HG02973 (cell line): ENCODE results near the gene STPG4.
"Not testable (repeated sequence)": the region's sequence is repeated elsewhere in the genome, so short reads cannot be mapped to it uniquely, and the experiment has no call there.

Experiments
- ATAC-seq: cut with Tn5 transposase; IDR thresholded peaks from one replicate; pipeline ENCODE4 v1.9.1; 2021; ENCODE audit warnings: moderate library complexity; ENCODE audit not compliant: unreplicated experiment

STPG4 gene

DNA sequence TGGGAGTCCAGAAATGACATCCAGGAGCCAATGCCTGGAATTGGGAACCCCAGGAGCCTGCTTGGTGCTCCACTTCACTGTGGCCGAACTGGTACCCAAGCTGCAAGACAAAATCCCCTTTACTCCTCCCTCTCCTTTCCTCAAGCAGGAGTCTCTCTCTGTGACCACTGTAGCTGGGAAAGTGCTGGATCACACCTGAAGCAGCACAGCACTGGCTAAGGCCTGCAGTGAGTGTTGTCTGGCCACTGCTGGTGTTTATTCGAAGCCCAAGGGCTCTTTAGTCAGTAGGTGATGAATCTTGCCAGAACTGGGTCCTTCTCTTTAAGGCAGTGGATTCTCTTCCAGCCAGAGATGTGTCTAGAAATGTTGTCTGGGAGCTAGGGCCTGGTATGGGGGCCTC lies 26.4 kb downstream of the STPG4 start:
- ATAC-seq = no peak

DNA sequence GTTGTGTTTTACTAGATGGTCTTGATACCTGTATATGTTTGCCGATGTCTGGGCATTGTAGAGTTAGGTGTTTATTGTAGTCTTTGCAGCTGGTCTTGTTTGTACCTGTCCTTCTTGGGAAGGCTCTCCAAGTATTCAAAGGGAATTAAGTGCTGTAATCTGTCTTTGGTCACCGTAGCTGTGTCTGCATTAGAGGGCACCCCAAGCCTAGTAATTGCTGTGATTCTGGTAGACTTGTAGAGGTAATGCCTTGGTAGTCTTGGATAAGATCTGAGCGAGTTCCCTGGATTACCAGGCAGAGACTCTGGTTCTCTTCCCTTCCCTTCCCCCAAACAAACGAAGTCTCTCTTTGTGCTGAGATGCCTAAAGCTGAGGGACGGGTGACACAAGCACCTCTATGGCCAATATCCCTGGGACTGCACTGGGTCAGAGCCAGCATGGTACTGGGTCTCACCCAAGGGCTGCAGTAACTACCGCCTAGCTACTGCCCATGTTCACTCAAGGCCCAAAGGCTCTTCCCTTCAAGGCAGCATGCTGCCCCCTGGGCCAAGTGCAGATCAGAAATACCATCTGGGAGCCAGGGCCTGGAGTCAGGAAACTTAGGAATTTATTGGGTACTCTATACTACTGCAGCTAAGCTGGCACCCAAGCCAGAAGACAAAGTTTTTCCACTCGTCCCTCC lies 27.1 kb downstream of the STPG4 start:
- ATAC-seq = no peak

DNA sequence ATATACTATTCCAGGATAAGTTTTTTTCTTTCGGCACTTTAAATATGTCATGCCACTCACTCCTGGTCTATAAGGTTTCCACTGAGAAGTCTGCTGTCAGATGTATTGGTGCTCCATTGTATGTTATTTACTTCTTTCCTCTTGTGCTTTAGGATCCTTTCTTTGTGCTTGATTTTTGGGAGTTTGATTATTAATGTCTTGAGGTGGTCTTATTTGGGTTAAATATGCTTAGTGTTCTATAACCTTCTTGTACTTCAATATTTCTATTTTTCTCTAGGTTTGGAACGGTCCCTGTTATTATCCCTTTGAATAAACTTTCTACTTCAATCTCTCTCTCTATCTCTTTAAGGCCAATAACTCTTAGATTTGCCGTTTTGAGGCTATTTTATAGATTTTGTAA lies 28.3 kb downstream of the STPG4 start:
- no peak for ATAC-seq

DNA sequence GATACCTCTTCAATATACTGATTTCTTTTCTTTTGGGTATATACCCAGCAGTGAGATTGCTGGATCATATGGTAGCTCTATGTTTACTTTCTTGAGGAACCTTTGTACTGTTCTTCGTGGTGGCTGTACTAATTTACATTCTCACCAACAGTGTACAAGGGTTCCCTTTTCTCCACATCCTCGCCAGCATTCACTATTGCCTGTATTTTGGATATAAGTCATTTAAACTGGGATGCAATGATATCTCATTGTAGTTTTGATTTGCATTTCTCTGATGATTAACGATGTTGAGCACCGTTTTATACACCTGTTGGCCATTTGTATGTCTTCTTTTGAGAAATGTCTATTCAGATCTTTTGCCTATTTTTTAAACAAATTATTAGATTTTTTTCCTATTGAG lies 30.4 kb downstream of the STPG4 start:
- not testable (repeated sequence) for ATAC-seq

DNA sequence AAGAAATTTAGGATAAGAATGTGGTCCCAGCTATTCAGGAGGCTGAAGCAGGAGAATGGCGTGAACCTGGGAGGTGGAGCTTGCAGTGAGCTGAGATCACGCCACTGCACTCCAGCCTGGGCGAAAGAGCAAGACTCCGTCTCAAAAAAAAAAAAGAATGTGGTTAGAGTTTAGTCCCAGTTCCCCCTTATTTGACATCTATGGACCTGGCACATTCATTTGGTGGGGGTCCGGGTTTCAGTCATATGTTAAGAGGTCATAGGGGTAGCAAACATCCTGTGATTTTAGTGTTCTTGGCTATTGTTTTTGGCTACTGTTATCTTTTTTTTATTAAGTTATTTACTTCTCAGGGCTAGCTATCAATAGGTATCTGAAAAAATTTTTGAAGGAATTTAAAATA lies 34.7 kb downstream of the STPG4 start:
- not testable (repeated sequence) for ATAC-seq

DNA sequence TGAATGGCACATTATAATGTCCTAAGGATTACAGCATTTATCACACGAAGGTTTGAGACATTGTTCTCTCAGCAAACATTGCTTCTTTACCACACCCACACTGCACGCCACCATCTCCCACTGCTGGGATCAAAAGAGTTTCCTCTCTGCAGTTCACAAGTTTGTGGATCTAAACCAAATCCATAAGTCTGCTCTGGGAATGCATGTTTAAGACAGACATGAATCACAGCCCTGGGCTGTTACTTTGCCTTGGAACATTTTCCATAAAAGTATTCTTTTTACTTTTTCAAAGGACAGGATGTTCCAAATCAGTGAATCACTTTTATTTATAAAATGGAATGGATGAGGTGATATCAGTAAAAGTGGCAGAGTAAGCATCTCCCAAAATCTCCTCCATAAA lies 36.1 kb downstream of the STPG4 start:
- ATAC-seq = no peak

DNA sequence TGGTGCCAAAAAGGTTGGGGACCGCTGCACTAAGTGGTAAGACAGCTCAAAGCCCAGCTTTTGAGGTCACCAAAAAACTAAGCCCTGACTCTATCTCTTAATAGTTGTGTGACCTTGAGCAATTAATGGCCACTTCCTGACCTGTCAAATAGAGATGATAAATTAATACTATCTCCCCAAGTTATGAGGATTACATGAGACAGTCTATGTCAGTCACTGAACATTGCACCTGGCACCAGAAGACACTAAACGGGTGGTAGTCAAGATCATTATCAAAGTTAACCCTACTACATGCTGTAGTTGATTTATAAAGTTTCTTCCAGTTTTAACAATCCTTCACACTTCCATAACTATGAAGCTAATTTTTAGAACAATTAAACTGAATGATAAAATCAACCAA lies 36.5 kb downstream of the STPG4 start:
- no peak for ATAC-seq

DNA sequence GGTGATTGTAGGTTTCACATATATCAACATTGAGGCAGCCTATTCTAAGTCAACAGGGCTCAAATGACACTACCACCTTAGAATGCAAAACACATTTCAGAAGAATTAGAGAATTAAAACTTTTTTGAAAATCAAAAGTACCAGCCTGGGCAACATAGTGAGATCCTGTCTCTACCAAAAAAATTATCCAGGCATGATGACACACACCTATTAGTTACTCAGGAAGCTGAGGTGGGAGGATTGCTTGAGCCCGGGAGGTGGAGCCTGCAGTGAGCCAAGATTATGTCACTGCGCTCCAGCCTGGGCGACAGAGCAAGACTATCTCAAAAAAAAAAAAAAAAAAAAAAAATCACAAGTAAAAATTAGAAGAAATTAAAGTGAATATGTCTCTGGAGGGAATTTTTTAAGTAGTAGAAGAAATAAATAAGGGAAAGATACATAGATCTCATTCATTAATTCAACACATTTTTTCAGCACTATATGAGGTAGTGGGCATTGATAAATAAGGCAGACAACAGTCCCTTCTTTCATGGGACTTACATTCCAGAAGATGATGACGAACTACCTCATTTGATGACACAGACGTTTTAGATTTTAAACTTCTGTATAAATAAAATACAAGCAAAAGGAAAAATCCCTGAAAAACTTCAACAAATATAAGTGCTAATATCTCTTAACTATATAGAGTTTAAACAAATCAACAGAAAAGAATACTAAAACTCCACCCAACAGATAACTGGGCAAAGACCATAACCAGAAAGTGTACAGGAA lies 42.3 kb downstream of the STPG4 start:
- no peak for ATAC-seq

DNA sequence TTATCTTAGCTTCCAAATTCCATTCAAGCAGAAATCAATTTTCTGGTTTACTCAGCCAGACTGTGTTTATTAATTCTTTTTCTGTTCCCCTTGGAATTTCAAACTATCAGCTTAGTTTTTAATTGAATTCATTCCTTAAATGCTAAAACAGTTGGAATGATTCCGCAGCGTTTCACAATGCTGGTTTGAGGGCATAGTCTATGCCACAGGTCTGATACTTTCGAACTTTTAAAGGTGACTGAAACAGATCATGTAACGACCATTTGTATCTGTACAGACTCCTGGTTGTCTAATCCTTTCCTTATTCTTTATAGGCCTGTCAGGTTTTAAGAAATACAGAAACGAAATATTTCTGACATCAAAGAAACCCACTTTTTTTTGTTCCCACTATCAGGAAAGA lies 45.4 kb downstream of the STPG4 start:
- ATAC-seq = no peak

DNA sequence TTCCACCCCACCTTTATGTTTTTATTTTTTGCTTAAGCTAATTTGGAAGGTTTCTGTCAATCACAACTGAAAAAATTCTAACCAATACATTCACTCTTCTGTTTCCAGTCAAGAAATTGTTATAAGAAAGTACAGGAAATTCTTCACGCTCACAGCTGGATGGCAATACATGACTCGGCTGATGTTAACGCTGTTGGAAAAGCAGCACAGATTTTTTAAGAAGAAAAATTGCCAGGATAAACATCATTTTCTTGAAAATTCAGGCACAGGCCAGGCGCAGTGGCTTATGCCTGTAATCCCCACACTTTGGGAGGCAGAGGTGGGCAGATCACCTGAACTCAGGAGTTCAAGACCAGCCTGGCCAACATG lies 46.1 kb downstream of the STPG4 start:
- no peak for ATAC-seq

DNA sequence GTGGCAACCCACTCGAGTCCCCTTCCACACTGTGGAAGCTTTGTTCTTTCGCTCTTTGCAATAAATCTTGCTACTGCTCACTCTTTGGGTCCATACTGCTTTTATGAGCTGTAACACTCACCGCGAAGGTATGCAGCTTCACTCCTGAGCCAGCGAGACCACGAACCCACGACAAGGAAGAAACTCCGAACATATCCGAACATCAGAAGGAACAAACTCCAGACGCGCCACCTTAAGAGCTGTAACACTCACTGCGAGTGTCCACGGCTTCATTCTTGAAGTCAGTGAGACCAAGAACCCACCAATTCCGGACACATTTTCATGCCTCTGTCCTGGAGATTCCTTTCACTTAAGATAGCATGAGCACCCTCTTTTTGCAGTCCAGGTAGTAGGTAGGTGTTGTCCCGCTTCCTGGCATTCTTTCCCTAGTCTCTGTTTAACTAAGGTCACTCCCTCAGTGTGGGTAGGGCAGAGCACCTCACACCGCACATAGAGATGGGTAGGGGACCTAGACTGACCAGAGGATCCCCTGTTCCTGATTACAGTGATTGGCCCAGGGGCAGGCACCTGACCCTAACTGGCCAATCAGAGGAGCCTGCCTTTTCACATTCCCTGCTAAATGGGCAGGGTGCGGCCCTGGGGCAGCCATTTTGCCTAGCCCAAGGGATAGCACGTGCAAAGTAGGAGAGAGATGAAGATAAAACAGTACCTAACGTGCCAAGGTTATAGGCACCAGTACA lies 46.7 kb downstream of the STPG4 start:
- not testable (repeated sequence) for ATAC-seq

DNA sequence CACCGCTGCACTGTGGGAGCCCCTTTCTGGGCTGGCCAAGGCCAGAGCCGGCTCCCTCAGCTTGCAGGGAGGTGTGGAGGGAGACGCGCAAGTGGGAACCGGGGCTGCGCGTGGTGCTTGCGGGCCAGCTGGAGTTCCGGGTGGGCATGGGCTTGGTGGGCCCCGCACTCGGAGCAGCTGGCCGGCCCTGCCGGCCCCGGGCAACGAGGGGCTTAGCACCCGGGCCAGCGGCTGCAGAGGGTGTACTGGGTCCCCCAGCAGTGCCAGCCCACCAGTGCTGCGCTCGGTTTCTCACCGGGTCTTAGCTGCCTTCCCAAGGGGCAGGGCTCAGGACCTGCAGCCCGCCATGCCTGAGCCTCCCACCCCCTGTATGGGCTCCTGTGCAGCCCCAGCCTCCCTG lies 47.9 kb downstream of the STPG4 start:
- ATAC-seq = not testable (repeated sequence)

DNA sequence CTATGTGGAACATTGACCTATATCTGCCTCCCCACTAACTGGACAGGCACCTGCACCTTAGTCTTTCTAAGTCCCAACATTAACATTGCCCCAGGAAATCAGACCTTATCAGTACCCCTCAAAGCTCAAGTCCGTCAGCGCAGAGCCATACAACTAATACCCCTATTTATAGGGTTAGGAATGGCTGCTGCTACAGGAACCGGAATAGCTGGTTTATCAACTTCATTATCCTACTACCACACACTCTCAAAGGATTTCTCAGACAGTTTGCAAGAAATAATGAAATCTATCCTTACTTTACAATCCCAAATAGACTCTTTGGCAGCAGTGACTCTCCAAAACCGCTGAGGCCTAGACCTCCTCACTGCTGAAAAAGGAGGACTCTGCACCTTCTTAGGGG lies 48.9 kb downstream of the STPG4 start:
- not testable (repeated sequence) for ATAC-seq

DNA sequence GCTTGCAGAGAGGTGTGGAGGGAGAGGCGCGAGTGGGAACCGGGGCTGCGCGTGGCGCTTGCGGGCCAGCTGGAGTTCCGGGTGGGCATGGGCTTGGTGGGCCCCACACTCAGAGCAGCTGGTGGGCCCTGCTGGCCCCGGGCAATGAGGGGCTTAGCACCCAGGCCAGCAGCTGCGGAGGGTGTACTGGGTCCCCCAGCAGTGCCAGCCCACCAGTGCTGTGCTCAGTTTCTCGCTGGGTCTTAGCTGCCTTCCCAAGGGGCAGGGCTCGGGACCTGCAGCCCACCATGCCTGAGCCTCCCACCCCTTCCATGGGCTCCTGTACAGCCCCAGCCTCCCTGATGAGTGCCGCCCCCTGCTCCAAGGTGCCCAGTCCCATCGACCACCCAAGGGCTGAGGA lies 55.4 kb downstream of the STPG4 start:
- ATAC-seq = not testable (repeated sequence)

DNA sequence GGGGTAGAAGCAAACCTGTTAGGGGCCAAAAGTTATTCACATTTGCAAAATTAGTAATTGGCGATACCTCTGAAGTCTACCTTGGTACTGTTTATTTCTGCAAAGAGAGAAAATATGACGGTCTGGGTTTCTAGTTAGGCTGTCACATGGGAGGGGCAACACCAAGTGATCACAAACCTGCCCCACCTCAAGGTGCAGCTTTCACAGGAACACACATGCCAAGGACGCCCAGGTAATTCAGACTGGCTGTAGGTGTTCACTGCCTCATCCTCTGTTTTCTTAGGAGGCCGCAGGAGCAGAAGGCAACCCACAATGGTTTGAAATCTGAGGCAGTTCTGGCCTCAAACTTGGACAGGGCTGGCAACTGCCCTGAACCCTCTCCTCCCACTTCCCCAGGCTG lies 56.2 kb downstream of the STPG4 start:
- no peak for ATAC-seq

DNA sequence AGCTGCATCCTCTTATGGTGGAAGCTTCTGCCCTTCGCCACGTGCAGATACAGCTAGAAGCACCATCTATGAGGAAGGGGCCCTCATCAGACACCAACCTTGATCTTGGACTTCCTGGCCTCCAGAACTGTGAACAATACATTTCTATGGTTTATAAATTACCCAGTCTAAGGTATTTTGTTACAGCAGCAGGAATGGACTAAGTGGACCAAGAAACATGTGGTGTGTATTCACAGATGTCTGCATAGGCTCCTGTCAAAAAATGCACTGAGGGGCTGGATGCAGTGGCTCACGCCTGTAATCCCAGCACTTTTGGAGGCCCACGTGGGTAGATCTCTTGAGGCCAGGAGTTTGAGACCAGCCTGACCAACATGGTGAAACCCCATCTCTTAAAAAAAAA lies 57.5 kb downstream of the STPG4 start:
- no peak for ATAC-seq

DNA sequence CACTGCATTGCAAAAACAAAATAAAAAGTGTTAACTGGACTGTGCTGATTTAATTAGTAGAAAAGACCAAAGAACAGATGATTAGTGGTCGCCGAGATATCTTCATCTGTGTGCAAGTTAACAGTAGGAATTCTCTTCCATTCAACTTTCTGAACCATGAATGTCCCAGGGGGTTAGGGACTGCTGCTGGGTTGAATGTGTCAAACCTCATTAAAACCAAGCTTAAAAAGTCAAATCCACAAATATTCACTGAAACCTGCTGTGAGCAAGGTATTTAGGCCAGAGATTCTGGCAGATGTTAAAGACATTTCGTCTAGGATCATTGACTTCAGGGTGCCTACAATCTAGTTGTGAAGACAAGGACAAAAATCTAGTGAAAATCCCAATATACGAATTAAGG lies 58.7 kb downstream of the STPG4 start:
- no peak for ATAC-seq

DNA sequence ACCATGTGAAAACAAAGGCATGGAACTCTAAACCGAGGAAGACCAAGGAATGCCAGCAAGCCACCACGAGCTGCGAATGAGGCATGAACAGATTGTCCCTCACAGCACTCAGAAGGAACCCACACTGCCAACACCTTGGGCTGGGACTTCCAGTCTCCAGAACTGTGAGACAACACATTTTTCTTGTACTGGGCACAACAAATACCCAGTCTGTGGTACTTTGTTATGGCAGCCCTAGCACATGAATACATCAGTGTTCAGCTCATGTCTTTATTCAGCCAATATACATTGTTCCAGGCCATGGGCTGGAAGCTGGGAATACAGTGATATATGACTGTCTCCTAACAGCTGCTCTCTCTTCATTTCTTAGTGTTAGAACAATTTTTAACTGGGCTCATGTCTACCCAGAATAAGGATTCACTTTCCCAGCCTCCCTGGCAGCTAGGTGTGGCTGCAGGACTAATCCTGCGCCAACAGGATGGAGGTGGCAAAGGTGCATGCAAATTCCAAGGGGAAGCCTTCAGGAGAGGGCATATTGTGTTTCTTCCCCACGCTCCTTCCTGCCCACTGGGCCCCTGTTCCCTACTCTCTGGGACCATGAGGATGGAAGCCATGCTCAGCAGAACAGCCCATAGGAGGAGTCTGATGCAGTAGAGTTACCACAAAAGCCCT lies 59.6 kb downstream of the STPG4 start:
- ATAC-seq = no peak

DNA sequence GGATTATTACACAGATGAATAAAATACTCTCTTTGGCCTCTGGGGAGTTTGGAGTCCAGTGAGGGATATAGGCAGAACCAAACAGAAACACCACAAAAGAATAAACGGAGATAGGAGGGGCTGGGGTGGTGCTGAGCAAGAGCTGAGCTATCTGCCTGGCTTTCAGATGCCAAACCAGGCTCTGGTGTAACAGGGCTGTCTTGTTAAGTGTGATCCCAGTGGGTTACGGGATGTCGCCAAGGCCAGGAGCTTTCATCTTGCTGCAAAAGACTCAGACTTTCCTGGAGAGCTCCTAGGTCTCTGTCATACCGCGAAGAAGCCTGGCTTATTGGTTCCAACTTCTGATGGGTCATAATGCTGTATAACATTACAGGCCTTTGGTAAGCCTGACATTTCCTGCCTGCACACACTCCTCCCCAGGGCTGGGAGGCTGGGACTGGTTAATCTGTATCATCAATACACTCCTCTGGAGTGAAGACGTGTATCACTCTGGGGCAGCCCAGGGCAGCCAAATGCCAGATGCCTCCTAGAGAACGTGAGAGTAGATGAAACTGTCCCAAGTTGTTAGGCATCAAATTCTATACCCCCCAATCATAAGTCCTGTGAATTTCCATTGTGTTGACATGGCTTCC lies 60.5 kb downstream of the STPG4 start:
- ATAC-seq = no peak

DNA sequence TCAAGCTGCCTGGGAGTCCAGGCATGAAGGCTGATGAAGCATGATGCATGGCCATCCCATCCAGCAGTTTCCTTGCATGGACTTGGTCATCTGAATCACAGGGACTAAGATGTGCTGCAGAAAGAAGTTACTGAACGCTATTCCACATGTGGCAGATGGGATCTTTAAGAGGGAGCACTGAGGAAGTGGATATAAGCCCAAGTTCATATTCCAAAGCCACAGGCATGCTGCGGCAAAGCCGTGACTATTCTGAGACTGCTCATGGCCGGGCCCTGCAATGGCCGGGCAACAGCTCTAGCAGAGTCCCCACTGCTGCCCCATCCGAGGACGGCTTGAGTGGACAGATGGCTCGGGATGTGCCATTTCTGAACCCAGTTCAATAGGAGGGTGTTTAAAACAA lies 61.5 kb downstream of the STPG4 start:
- no peak for ATAC-seq

DNA sequence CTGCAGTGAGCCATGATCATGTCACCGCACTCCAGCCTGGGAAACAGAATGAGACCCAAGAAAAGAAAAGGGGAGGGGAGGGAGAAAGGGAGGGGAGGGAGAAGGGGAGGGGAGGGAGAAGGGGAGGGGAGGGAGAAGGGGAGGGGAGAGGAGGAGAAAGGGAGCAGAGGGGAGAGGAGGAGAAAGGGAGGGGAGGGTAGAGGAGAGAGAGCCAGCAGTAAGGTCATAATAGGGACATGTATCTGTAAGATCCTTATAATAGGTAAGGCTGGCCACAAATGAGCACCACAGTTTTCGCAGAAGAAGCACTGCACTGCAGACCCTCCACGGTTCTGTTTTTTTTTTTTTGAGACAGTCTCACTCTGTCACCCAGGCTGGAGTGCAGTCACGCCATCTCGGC lies 62.6 kb downstream of the STPG4 start:
- no peak for ATAC-seq
